Keratinocyte (primary cell): ENCODE data around the gene SMYD3.

Experiments used
- EZH2 ChIP-seq: IDR thresholded peaks from one replicate; pipeline ENCODE4 v1.6.1; 2012; ENCODE audit warnings: inconsistent platforms, mild to moderate bottlenecking, low read length, moderate library complexity
- TF ChIP-seq, protein P1 (sequence below), 3 experiments: IDR thresholded peaks in 1 of 3; conservative IDR thresholded peaks in 1 of 3; optimal IDR thresholded peaks in 1 of 3; 2 replicates in 2 of 3; 3 replicates in 1 of 3; pipeline versions ENCODE3 to v1.5.1; 2011; ENCODE audit warnings: low read length in 3 of 3, mild to moderate bottlenecking in 3 of 3, moderate library complexity in 2 of 3, control low read depth in 1 of 3, inconsistent platforms in 1 of 3; ENCODE audit not compliant: insufficient read depth in 2 of 3; ENCODE audit errors: extremely low read depth in 1 of 3

DNA sequence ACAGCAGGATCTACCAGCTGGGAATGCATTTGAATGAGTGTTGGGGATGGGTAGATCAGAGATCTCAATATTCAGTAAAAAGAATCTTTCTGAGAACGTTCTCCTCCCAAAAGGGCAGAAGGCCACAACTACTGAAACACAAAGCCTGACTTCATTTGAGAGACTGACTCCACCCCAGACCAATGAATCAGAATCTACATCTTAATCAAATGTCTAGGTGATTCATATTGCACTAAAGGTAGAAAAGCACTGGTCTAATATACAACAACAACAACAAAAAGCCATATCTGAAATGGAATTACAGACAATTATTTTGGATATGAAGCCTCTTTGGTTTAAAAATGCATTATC lies 123.9 kb downstream of the SMYD3 start:
- TF ChIP-seq, protein P1, sequence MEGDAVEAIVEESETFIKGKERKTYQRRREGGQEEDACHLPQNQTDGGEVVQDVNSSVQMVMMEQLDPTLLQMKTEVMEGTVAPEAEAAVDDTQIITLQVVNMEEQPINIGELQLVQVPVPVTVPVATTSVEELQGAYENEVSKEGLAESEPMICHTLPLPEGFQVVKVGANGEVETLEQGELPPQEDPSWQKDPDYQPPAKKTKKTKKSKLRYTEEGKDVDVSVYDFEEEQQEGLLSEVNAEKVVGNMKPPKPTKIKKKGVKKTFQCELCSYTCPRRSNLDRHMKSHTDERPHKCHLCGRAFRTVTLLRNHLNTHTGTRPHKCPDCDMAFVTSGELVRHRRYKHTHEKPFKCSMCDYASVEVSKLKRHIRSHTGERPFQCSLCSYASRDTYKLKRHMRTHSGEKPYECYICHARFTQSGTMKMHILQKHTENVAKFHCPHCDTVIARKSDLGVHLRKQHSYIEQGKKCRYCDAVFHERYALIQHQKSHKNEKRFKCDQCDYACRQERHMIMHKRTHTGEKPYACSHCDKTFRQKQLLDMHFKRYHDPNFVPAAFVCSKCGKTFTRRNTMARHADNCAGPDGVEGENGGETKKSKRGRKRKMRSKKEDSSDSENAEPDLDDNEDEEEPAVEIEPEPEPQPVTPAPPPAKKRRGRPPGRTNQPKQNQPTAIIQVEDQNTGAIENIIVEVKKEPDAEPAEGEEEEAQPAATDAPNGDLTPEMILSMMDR (optimal IDR thresholded peaks at IDR 0.05 in 1 of 3, IDR thresholded peaks at IDR 0.05 in 1 of 3, conservative IDR thresholded peaks at IDR 0.05 in 1 of 3; ENCODE audit: extremely low read depth in 1 of 3, insufficient read depth in 2 of 3, low read length in 3 of 3): no peak
- no peak for TF ChIP-seq EZH2
